Skin of body (tissue), 2 donors: ENCODE results near the gene ELK1. TPM values are rescaled to one million over a fixed set of nuclear protein-coding genes. Genes with fewer than 3 reads are reported as not detected.
"Not testable (repeated sequence)": the region's sequence is repeated elsewhere in the genome, so short reads cannot be mapped to it uniquely, and the experiment has no call there.

Experiments used
- DNase-seq: peaks from one replicate; lab custom pipeline; 2025; lab: John Stamatoyannopoulos, UW
- total RNA-seq: library from RNA; depleted of rRNA; stranded (reverse); fragments of >200 nt; gene quantifications from one replicate; pipeline ENCODE4 v1.2.3, GENCODE V29; 2014

ELK1 gene
- 8.2 TPM for total RNA-seq

GRCh38 chrX:47650164-47651042 lies at the start of gene ELK1:
Gene ELK1 (minus strand): TSS chrX:47650563. CDS start chrX:47641441, 9,122 bp downstream.
- DNase-seq = peak; percentile 98

GRCh38 chrX:47697181-47697580 lies 46.8 kb upstream of the ELK1 start:
- no peak for DNase-seq

- DNase-seq = no peak
Observed at GRCh38 chrX:47690175-47690574, 39.8 kb upstream of the ELK1 start.

GRCh38 chrX:47687263-47687662 lies 36.9 kb upstream of the ELK1 start:
- DNase-seq = no peak

- DNase-seq = no peak
Observed at GRCh38 chrX:47683829-47684205, 33.5 kb upstream of the ELK1 start.

- DNase-seq = no peak
Observed at GRCh38 chrX:47683184-47683828, 32.9 kb upstream of the ELK1 start.

GRCh38 chrX:47675959-47676859 lies 25.8 kb upstream of the ELK1 start:
- not testable (repeated sequence) for DNase-seq

GRCh38 chrX:47674776-47675175 lies 24.4 kb upstream of the ELK1 start:
- no peak for DNase-seq

- not testable (repeated sequence) for DNase-seq
Observed at GRCh38 chrX:47665797-47666196, 15.4 kb upstream of the ELK1 start.

GRCh38 chrX:47664737-47665136 lies 14.4 kb upstream of the ELK1 start:
- no peak for DNase-seq

GRCh38 chrX:47662144-47662657 lies 11.8 kb upstream of the ELK1 start:
- DNase-seq = no peak

- DNase-seq = no peak
Observed at GRCh38 chrX:47661539-47661938, 11.2 kb upstream of the ELK1 start.

- DNase-seq = no peak
Observed at GRCh38 chrX:47659421-47659726, 9.0 kb upstream of the ELK1 start.

- DNase-seq = peak; percentile 87
Observed at GRCh38 chrX:47658684-47659420, 8.5 kb upstream of the ELK1 start, which contains the start of gene UXT. Gene UXT (minus strand): TSS chrX:47659180. CDS start chrX:47658927, 253 bp downstream.

GRCh38 chrX:47658301-47658683 lies 7.9 kb upstream of the ELK1 start:
- no peak for DNase-seq

GRCh38 chrX:47651043-47651905 lies 911 bp upstream of the ELK1 start:
- no peak for DNase-seq

- no peak for DNase-seq
Observed at GRCh38 chrX:47649781-47650163, 591 bp downstream of the ELK1 start.

GRCh38 chrX:47649271-47649670 lies 1.1 kb downstream of the ELK1 start:
- no peak for DNase-seq

GRCh38 chrX:47648376-47648775 lies 2.0 kb downstream of the ELK1 start:
- no peak for DNase-seq

- DNase-seq = no peak
Observed at GRCh38 chrX:47646636-47647035, 3.7 kb downstream of the ELK1 start.
